ENCODE data around the gene LGALS1. TPM values are rescaled to one million over a fixed set of nuclear protein-coding genes. Genes with fewer than 3 reads are reported as not detected.
"Not testable (repeated sequence)": the region's sequence is repeated elsewhere in the genome, so short reads cannot be mapped to it uniquely, and the experiment has no call there.

Gene LGALS1
- total RNA-seq, 1 donor from 2014 or later, result 2,760 TPM

GRCh38 chr22:37647317-37647716 lies 28.1 kb upstream of the LGALS1 start:
- peaks cover 3% of the 10 kb centered on the region for H3K4me1 Mint-ChIP-seq (ENCODE audit: low read depth)
- H3K4me3 Mint-ChIP-seq (ENCODE audit: unreplicated experiment), result no peak overlapping the region
- H3K36me3 Mint-ChIP-seq (ENCODE audit: low read depth), result no peaks in the 10 kb centered on the region
- H3K27ac Mint-ChIP-seq (ENCODE audit: unreplicated experiment), result no peak overlapping the region
- H3K9me3 Mint-ChIP-seq (ENCODE audit: low read depth), result no peaks in the 10 kb centered on the region
- no peaks in the 10 kb centered on the region for H3K27me3 Mint-ChIP-seq (ENCODE audit: low read depth)
- no peak for DNase-seq (ENCODE audit: low spot score)
- no peak for TF ChIP-seq CTCF (IDR thresholded peaks at IDR 0.05)

GRCh38 chr22:37647928-37648327 lies 27.5 kb upstream of the LGALS1 start:
- Mint-ChIP-seq H3K27me3 (ENCODE audit: low read depth) (no peaks in the 10 kb centered on the region), H3K4me1 (ENCODE audit: low read depth) (peaks cover 3% of the 10 kb centered on the region), H3K36me3 (ENCODE audit: low read depth) (no peaks in the 10 kb centered on the region), H3K27ac (ENCODE audit: unreplicated experiment) (no peak overlapping the region), H3K4me3 (ENCODE audit: unreplicated experiment) (no peak overlapping the region), H3K9me3 (ENCODE audit: low read depth) (no peaks in the 10 kb centered on the region)
- TF ChIP-seq CTCF (IDR thresholded peaks at IDR 0.05), result no peak
- DNase-seq (ENCODE audit: low spot score), result no peak

- no peak overlapping the region for H3K4me3 Mint-ChIP-seq (ENCODE audit: unreplicated experiment)
- no peak for DNase-seq (ENCODE audit: low spot score)
- no peaks in the 10 kb centered on the region for H3K4me1 Mint-ChIP-seq (ENCODE audit: low read depth)
- H3K36me3 Mint-ChIP-seq (ENCODE audit: low read depth), result no peaks in the 10 kb centered on the region
- no peak for TF ChIP-seq CTCF (IDR thresholded peaks at IDR 0.05)
- no peaks in the 10 kb centered on the region for H3K27me3 Mint-ChIP-seq (ENCODE audit: low read depth)
- H3K27ac Mint-ChIP-seq (ENCODE audit: unreplicated experiment), result no peak overlapping the region
- no peaks in the 10 kb centered on the region for H3K9me3 Mint-ChIP-seq (ENCODE audit: low read depth)
Observed at GRCh38 chr22:37650463-37651136, 24.8 kb upstream of the LGALS1 start.

GRCh38 chr22:37654563-37655251 lies 20.7 kb upstream of the LGALS1 start:
- no peak for DNase-seq (ENCODE audit: low spot score)
- Mint-ChIP-seq H3K27ac (ENCODE audit: unreplicated experiment) (no peak overlapping the region), H3K9me3 (ENCODE audit: low read depth) (no peaks in the 10 kb centered on the region), H3K36me3 (ENCODE audit: low read depth) (no peaks in the 10 kb centered on the region), H3K4me1 (ENCODE audit: low read depth) (peaks cover 14% of the 10 kb centered on the region), H3K27me3 (ENCODE audit: low read depth) (no peaks in the 10 kb centered on the region), H3K4me3 (ENCODE audit: unreplicated experiment) (no peak overlapping the region)
- TF ChIP-seq CTCF (IDR thresholded peaks at IDR 0.05), result no peak

- Mint-ChIP-seq H3K27ac (ENCODE audit: unreplicated experiment) (no peak overlapping the region), H3K27me3 (ENCODE audit: low read depth) (no peaks in the 10 kb centered on the region), H3K36me3 (ENCODE audit: low read depth) (no peaks in the 10 kb centered on the region), H3K9me3 (ENCODE audit: low read depth) (no peaks in the 10 kb centered on the region), H3K4me3 (ENCODE audit: unreplicated experiment) (no peak overlapping the region), H3K4me1 (ENCODE audit: low read depth) (peaks cover 19% of the 10 kb centered on the region)
- TF ChIP-seq CTCF (IDR thresholded peaks at IDR 0.05), result no peak
- DNase-seq (ENCODE audit: low spot score), result no peak
Observed at GRCh38 chr22:37655252-37655563, 20.2 kb upstream of the LGALS1 start.

GRCh38 chr22:37656583-37656982 lies 18.9 kb upstream of the LGALS1 start:
- DNase-seq (ENCODE audit: low spot score); H3K27me3 Mint-ChIP-seq (ENCODE audit: low read depth): not testable (repeated sequence)

More at GRCh38 chr22:37656583-37656982, 18.9 kb upstream of the LGALS1 start:
- H3K27ac Mint-ChIP-seq (ENCODE audit: unreplicated experiment); H3K4me3 Mint-ChIP-seq (ENCODE audit: unreplicated experiment); H3K36me3 Mint-ChIP-seq (ENCODE audit: low read depth); H3K9me3 Mint-ChIP-seq (ENCODE audit: low read depth): not testable (repeated sequence)
- peaks cover 33% of the 10 kb centered on the region for H3K4me1 Mint-ChIP-seq (ENCODE audit: low read depth)

Measured in chondrocyte (in vitro differentiated cells).